Muscle layer of colon (tissue), 2 donors: Measurements from ENCODE around the gene TWSG1.

Experiments
- H3K27ac ChIP-seq: one replicate; pipeline ENCODE4 v1.7.0; 2013; ENCODE audit warnings: low read depth, mild to moderate bottlenecking, low read length, moderate library complexity
- H3K27me3 ChIP-seq, 2 donors: one replicate each; pipeline ENCODE4 v1.7.0; 2013; ENCODE audit warnings: low read length in 2 of 2, mild to moderate bottlenecking in 2 of 2; ENCODE audit not compliant: insufficient read depth in 2 of 2, control insufficient read depth in 1 of 2
- H3K36me3 ChIP-seq: one replicate; pipeline ENCODE4 v1.7.0; 2013; ENCODE audit warnings: mild to moderate bottlenecking, low read length; ENCODE audit not compliant: insufficient read depth
- H3K4me1 ChIP-seq: one replicate; pipeline ENCODE4 v1.7.0; 2013; ENCODE audit warnings: mild to moderate bottlenecking, low read length; ENCODE audit not compliant: insufficient read depth
- H3K4me3 ChIP-seq, 2 donors: one replicate each; pipeline ENCODE4 v1.7.0; 2013; ENCODE audit warnings: low read length in 2 of 2, low read depth in 1 of 2, mild to moderate bottlenecking in 1 of 2, moderate library complexity in 1 of 2
- H3K9ac ChIP-seq: one replicate; pipeline ENCODE4 v1.7.0; 2013; ENCODE audit warnings: low read length
- H3K9me3 ChIP-seq: one replicate; pipeline ENCODE4 v1.7.0; 2013; ENCODE audit warnings: mild to moderate bottlenecking, low read length
- donor health status: abdominal sarcoma.
- donor health status: Adenocarcinoma of cecum.

Gene TWSG1

DNA sequence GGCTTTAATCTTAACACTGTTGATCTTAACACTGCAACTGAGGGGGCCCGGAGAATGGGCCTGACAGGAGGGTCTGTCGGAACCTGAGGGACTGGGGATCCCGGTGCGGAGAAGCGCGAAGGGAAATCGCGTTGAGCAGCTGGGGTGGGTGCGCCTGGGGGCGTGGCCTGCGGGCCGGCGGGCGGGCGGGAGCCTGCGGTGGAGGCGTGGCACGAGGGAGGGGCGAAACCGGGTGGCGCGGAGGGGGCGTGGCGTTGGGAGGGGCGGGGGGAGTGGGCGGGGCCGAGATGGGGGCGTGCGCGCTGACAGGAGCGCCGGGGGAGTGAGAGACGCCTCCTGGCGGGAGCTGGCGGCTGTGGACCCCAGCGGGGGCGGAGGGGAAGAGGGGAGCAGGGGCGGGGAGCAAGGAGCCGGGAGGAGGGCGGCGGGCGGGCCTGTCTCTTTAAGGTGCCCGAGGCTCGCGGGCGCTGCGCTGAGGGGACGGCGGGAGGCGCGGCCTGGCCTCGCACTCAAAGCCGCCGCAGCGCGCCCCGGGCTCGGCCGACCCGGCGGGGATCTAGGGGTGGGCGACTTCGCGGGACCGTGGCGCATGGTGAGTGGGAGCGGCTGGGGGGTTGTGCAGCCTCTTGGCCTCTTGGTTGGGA is at the start of gene TWSG1:
Gene TWSG1, plus strand, starts transcription at position 445 of the 644 bp plus-strand sequence. CDS start 2,457 bp downstream, outside the sequence.
- Histone ChIP-seq H3K36me3 (peaks cover 8% of the 10 kb centered on the region), H3K27me3 (no peaks in the 10 kb centered on the region), H3K4me1 (peaks cover 4% of the 10 kb centered on the region), H3K9me3 (no peaks in the 10 kb centered on the region), H3K9ac (peak within 1 kb of the TSS; percentile 73), H3K27ac (peak within 1 kb of the TSS; percentile 81), H3K4me3 (peak within 1 kb of the TSS; percentile 69 to 92)

DNA sequence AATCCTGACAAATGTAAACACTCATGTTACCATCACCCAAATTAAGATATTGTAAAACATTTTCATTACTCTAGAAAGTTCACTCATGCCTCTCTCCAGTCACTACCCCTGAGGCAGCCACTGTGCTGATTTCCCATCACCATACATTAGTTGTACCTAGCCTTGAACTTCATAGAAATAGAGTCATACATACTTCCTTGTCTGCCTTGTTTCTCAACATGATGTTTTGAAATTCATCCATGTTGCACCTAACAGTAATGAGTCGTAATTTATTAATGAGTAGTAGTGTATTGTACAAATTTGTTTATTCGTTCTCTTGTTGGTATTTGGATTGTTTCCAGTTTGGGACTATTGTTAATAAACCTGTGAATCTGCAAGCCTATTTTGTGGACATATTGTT is 49.0 kb upstream of the TWSG1 start:
- no peaks in the 10 kb centered on the region for H3K4me1 ChIP-seq
- H3K9me3 ChIP-seq = no peaks in the 10 kb centered on the region
- peaks cover 3% of the 10 kb centered on the region for H3K36me3 ChIP-seq
- no peaks in the 10 kb centered on the region for H3K27me3 ChIP-seq
- H3K9ac ChIP-seq = no peak overlapping the region
- H3K27ac ChIP-seq = no peak overlapping the region
- no peak overlapping the region for H3K4me3 ChIP-seq

DNA sequence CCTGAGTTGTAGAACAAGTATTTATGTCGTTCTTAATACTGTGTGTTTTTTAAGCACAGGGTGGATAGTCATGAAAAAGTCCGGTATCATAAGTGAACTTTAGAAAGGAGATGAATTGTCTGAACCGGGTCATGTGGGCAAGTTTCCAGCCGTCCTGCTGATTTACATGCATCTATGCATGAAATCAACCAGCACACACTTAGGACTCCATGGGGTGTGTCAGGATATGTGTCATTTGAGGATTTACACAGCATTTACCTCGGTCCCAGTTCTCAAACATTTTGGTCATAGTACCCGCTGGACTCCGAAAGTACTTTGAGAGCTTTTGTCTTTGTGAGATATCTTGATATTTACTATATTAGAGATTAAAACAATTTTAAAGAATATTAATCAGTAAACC is 47.5 kb upstream of the TWSG1 start:
- H3K9me3 ChIP-seq = no peaks in the 10 kb centered on the region
- no peaks in the 10 kb centered on the region for H3K4me1 ChIP-seq
- no peak overlapping the region for H3K27ac ChIP-seq
- no peak overlapping the region for H3K9ac ChIP-seq
- no peaks in the 10 kb centered on the region for H3K27me3 ChIP-seq
- no peak overlapping the region for H3K4me3 ChIP-seq
- no peaks in the 10 kb centered on the region for H3K36me3 ChIP-seq

- Histone ChIP-seq H3K27me3 (no peaks in the 10 kb centered on the region), H3K36me3 (no peaks in the 10 kb centered on the region), H3K4me3 (no peak overlapping the region), H3K9ac (no peak overlapping the region), H3K9me3 (no peaks in the 10 kb centered on the region), H3K4me1 (no peaks in the 10 kb centered on the region), H3K27ac (no peak overlapping the region)
Measured at GRCh38 chr18:9289698-9290097, 44.9 kb upstream of the TWSG1 start.

DNA sequence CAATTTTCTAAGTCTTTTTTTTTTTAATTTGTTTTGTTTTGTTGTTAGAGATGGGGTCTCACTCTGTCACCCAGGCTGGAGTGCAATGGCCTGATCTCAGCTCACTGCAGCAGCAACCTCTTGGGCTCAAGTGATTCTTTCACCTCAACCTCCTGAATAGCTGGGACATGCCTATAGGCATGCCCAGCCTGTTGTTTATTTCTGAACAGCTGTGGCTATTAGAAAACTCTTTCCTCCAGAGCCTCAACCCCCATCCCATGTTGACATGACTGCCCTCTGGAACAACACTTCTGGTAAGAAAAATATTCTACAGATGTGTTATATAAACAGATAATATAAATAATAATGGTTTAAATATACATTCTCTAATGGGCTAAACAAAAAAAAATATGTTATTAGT is 44.4 kb upstream of the TWSG1 start:
- Histone ChIP-seq H3K9ac (no peak overlapping the region), H3K36me3 (no peaks in the 10 kb centered on the region), H3K27me3 (no peaks in the 10 kb centered on the region), H3K27ac (no peak overlapping the region), H3K4me3 (no peak overlapping the region), H3K4me1 (no peaks in the 10 kb centered on the region), H3K9me3 (no peaks in the 10 kb centered on the region)

- no peaks in the 10 kb centered on the region for H3K36me3 ChIP-seq
- H3K9ac ChIP-seq = no peak overlapping the region
Measured at GRCh38 chr18:9292047-9292446, 42.5 kb upstream of the TWSG1 start.

GRCh38 chr18:9293948-9294347 is 40.6 kb upstream of the TWSG1 start:
- Histone ChIP-seq H3K4me3 (no peak overlapping the region), H3K27ac (no peak overlapping the region), H3K9ac (no peak overlapping the region), H3K27me3 (no peaks in the 10 kb centered on the region), H3K4me1 (no peaks in the 10 kb centered on the region), H3K9me3 (peaks cover 3% of the 10 kb centered on the region), H3K36me3 (no peaks in the 10 kb centered on the region)

More at GRCh38 chr18:9292047-9292446, 42.5 kb upstream of the TWSG1 start:
- H3K27me3 ChIP-seq = no peaks in the 10 kb centered on the region
- H3K27ac ChIP-seq = no peak overlapping the region
- no peaks in the 10 kb centered on the region for H3K4me1 ChIP-seq
- H3K4me3 ChIP-seq = no peak overlapping the region
- H3K9me3 ChIP-seq = peaks cover 3% of the 10 kb centered on the region

DNA sequence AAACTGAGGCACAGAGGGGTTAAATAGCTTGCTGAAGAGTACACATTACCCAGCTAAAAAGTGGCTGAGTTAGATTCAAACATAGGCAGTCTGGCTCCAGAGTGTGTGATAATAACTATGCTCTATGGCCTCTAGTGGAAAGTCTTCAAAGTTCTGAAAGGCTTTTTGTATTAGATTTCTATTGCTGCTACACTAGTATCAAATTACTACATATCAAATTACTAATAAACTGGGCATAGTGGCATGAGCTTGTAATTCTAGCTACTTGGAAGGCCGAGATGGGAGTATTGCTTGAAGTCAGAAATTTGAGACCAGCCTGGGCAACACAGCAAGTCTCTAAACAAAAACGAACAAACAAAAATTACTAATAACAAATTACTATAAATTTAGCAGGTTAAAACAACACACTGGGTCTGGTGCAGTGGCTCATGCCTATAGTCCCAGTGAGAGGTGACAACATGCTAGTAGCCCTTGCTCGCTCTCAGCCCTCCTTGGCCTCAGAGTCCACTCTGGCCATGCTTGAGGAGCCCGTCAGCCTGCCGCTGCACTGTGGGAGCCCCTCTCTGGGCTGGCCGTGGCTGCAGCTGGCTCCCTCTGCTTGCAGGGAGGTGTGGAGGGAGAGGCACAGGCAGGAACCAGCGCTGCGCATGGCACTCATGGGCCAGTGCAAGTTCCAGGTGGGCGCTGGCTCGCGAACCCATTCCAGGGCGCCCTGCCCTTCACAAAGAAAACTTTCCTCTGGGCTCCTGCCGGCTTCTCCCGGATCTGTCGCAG is 38.2 kb upstream of the TWSG1 start:
- Histone ChIP-seq H3K9me3 (peaks cover 3% of the 10 kb centered on the region), H3K27ac (no peak overlapping the region), H3K4me3 (no peak overlapping the region)

GRCh38 chr18:9297007-9297393 is 37.6 kb upstream of the TWSG1 start:
- H3K4me3 ChIP-seq = no peak overlapping the region
- H3K36me3 ChIP-seq = no peaks in the 10 kb centered on the region
- H3K4me1 ChIP-seq = no peaks in the 10 kb centered on the region
- H3K9me3 ChIP-seq = peaks cover 3% of the 10 kb centered on the region
- H3K27me3 ChIP-seq = no peaks in the 10 kb centered on the region
- H3K27ac ChIP-seq = no peak overlapping the region
- H3K9ac ChIP-seq = no peak overlapping the region

More for the DNA sequence above, 38.2 kb upstream of the TWSG1 start:
- no peaks in the 10 kb centered on the region for H3K36me3 ChIP-seq
- H3K9ac ChIP-seq = no peak overlapping the region
- H3K27me3 ChIP-seq = no peaks in the 10 kb centered on the region
- H3K4me1 ChIP-seq = no peaks in the 10 kb centered on the region

DNA sequence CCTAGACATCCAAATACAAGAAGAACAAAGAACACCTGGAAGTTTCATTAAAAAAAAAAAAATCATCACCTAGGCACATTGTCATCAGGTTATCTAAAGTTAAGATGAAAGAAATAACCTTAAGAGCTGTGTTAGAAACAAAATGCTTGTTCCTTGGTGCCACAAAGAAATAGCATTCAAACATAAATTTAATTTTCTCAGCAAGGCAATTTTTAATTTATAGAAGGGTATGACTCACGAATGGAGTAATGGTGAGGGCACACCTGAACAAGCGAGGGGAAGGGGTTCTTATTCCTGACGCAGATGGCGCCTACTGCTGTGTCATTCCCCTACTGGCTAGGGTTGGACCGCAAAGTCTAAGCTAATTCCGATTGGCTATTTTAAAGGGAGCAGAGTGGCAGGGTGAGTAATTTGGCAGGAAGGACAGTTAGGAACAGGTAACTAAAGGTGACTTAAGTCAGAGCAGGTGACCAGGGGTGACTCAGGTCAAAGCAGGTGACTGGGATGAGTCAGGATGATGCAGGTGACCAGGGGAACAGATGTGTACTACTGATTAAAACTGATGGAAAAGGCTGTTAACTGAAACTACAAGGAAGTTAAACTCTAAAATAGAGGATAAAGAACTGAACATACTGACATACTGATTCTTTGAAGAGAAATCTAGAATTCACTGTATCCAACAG is 30.0 kb upstream of the TWSG1 start:
- Histone ChIP-seq H3K27me3 (no peaks in the 10 kb centered on the region), H3K9ac (no peak overlapping the region), H3K27ac (no peak overlapping the region), H3K4me1 (no peaks in the 10 kb centered on the region), H3K9me3 (no peaks in the 10 kb centered on the region), H3K4me3 (no peak overlapping the region), H3K36me3 (no peaks in the 10 kb centered on the region)

DNA sequence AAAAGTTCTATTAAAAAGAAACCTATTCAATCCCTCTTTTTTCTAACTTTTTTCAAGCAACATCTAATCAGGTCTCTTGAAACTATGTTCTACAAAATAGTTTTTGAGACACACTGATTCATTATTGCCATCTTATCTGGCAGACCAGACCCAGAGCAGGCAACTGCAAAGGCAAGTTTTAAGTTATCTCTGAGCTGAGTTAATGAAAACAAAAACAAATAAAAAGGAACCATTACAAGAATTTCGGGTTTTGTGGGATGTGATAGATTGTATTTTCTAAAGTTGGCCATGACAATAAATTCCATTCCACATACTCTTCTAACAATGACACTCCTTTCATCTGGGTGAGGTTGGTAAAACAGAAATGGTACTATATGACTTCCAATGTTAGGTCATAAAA is 15.2 kb upstream of the TWSG1 start:
- no peak overlapping the region for H3K9ac ChIP-seq
- H3K9me3 ChIP-seq = no peaks in the 10 kb centered on the region
- H3K27me3 ChIP-seq = no peaks in the 10 kb centered on the region
- no peaks in the 10 kb centered on the region for H3K36me3 ChIP-seq
- H3K4me1 ChIP-seq = no peaks in the 10 kb centered on the region
- H3K27ac ChIP-seq = no peak overlapping the region
- no peak overlapping the region for H3K4me3 ChIP-seq
